Adipocyte (in vitro differentiated cells): Measurements from ENCODE around the gene RITA1.

Experiments
- DNase-seq: peaks from one replicate; pipeline ENCODE4 v3.0.0-alpha.2; 2015; ENCODE audit warnings: low read depth
- H3K27me3 ChIP-seq: replicated peaks from 2 replicates; pipeline ENCODE4 v1.7.0; 2013; ENCODE audit warnings: mild to moderate bottlenecking, low read length, moderate library complexity; ENCODE audit not compliant: control insufficient read depth, insufficient read depth
- H3K36me3 ChIP-seq: 2 replicates; pipeline ENCODE4 v1.7.0; 2013; ENCODE audit warnings: low read length, mild to moderate bottlenecking, moderate library complexity; ENCODE audit not compliant: control insufficient read depth, insufficient read depth, severe bottlenecking
- H3K4me1 ChIP-seq: 2 replicates; pipeline ENCODE4 v1.7.0; 2013; ENCODE audit warnings: mild to moderate bottlenecking, low read length, moderate library complexity; ENCODE audit not compliant: control insufficient read depth, insufficient read depth
- H3K4me3 ChIP-seq: 2 replicates; pipeline ENCODE4 v1.7.0; 2013; ENCODE audit warnings: mild to moderate bottlenecking, low read length, moderate library complexity
- H3K9ac ChIP-seq: 2 replicates; pipeline ENCODE4 v1.7.0; 2013; ENCODE audit warnings: mild to moderate bottlenecking, low read length, moderate library complexity
- H3K9me3 ChIP-seq: 2 replicates; pipeline ENCODE4 v1.7.0; 2013; ENCODE audit warnings: mild to moderate bottlenecking, low read length, moderate library complexity; ENCODE audit not compliant: control insufficient read depth

The RITA1 gene

GRCh38 chr12:113235976-113236375 lies 50.5 kb downstream of the RITA1 start:
- no peak for DNase-seq

GRCh38 chr12:113236539-113237399 lies 51.2 kb downstream of the RITA1 start:
- Histone ChIP-seq H3K36me3 (peaks cover 7% of the 10 kb centered on the region), H3K4me3 (no peak overlapping the region), H3K27me3 (no peaks in the 10 kb centered on the region), H3K9me3 (no peaks in the 10 kb centered on the region), H3K4me1 (peaks cover 44% of the 10 kb centered on the region), H3K9ac (no peak overlapping the region)
- DNase-seq, result no peak

More at GRCh38 chr12:113235976-113236375, 50.5 kb downstream of the RITA1 start:
- Histone ChIP-seq H3K4me3 (no peak overlapping the region), H3K36me3 (peaks cover 12% of the 10 kb centered on the region), H3K9ac (no peak overlapping the region), H3K27me3 (no peaks in the 10 kb centered on the region), H3K9me3 (no peaks in the 10 kb centered on the region), H3K4me1 (peaks cover 36% of the 10 kb centered on the region)

GRCh38 chr12:113237748-113238147 lies 52.2 kb downstream of the RITA1 start:
- no peak for DNase-seq
- no peak overlapping the region for H3K9ac ChIP-seq
- no peak overlapping the region for H3K4me3 ChIP-seq
- H3K27me3 ChIP-seq, result no peaks in the 10 kb centered on the region
- H3K9me3 ChIP-seq, result no peaks in the 10 kb centered on the region
- H3K4me1 ChIP-seq, result peaks cover 45% of the 10 kb centered on the region
- no peaks in the 10 kb centered on the region for H3K36me3 ChIP-seq

- no peak overlapping the region for H3K9ac ChIP-seq
- H3K4me3 ChIP-seq, result no peak overlapping the region
- DNase-seq, result no peak
- H3K4me1 ChIP-seq, result peaks cover 39% of the 10 kb centered on the region
- no peaks in the 10 kb centered on the region for H3K9me3 ChIP-seq
- H3K36me3 ChIP-seq, result no peaks in the 10 kb centered on the region
- no peaks in the 10 kb centered on the region for H3K27me3 ChIP-seq
Observed at GRCh38 chr12:113238309-113238708, 52.8 kb downstream of the RITA1 start.

GRCh38 chr12:113239288-113239771 lies 53.8 kb downstream of the RITA1 start:
- Histone ChIP-seq H3K4me3 (no peak overlapping the region), H3K27me3 (no peaks in the 10 kb centered on the region), H3K4me1 (peaks cover 45% of the 10 kb centered on the region), H3K9me3 (no peaks in the 10 kb centered on the region), H3K9ac (peak overlapping the region; percentile 7), H3K36me3 (no peaks in the 10 kb centered on the region)
- DNase-seq, result no peak

GRCh38 chr12:113239811-113240331 lies 54.4 kb downstream of the RITA1 start:
- H3K9ac ChIP-seq, result peak overlapping the region; percentile 7
- H3K4me1 ChIP-seq, result peaks cover 50% of the 10 kb centered on the region
- no peaks in the 10 kb centered on the region for H3K27me3 ChIP-seq
- no peaks in the 10 kb centered on the region for H3K9me3 ChIP-seq
- H3K4me3 ChIP-seq, result no peak overlapping the region
- no peak for DNase-seq
- no peaks in the 10 kb centered on the region for H3K36me3 ChIP-seq

- peaks cover 52% of the 10 kb centered on the region for H3K4me1 ChIP-seq
- H3K4me3 ChIP-seq, result no peak overlapping the region
- H3K27me3 ChIP-seq, result no peaks in the 10 kb centered on the region
- no peaks in the 10 kb centered on the region for H3K9me3 ChIP-seq
- H3K36me3 ChIP-seq, result no peaks in the 10 kb centered on the region
- no peak for DNase-seq
- no peak overlapping the region for H3K9ac ChIP-seq
Observed at GRCh38 chr12:113240395-113240794, 54.9 kb downstream of the RITA1 start.

- Histone ChIP-seq H3K9ac (no peak overlapping the region), H3K36me3 (no peaks in the 10 kb centered on the region), H3K4me3 (peak overlapping the region; percentile 13), H3K27me3 (no peaks in the 10 kb centered on the region), H3K4me1 (peaks cover 60% of the 10 kb centered on the region), H3K9me3 (no peaks in the 10 kb centered on the region)
- peak; percentile 91 for DNase-seq
Observed at GRCh38 chr12:113241191-113242025, 55.9 kb downstream of the RITA1 start.
